ENCODE data around the gene RAET1E.
"Not testable (repeated sequence)": the region's sequence is repeated elsewhere in the genome, so short reads cannot be mapped to it uniquely, and the experiment has no call there.

The RAET1E gene

DNA sequence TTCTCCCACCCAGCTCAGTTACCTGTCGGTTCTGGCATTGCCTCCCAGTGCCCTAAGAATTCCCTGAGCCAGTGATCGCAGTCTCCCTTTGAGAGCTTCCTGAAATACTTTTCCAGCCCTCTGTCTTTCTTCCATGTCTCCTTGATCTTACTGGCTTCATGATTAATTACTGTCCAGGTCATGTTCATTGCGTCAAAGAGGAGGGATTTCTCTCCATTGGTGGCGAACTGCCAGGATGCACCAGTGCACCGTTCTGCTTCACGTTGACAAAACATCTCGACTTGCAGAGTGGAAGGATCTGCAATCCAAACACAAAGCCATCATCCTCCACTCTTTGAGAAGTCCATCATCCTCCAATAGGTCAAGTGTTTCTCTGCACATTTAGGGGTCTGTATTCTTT, 8.6 kb downstream of the RAET1E start:
- no peak for DNase-seq (ENCODE audit: low spot score)

- no peak for DNase-seq (ENCODE audit: low spot score)
Measured at GRCh38 chr6:149888659-149889058, 9.3 kb downstream of the RAET1E start.

GRCh38 chr6:149888093-149888492, 9.8 kb downstream of the RAET1E start:
- no peak for DNase-seq (ENCODE audit: low spot score)

DNA sequence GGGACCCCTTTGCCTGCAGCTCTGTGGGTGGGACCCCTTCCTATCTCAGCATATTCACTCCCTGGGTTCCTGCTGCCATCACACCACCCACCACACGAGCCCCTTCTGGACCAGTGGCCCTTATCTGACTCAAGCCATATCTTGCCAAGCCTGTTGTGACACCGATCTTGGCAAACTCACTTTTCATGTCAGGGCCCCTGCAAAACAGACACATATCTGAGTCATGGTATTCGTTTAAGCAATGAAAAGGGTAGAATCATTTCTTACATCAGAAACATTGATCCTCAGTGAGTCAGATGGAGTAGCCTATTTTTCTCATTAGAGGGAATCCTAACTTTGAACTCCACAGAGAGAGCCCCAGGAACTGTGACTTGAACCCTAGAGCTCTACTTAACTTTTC, 10.6 kb downstream of the RAET1E start:
- DNase-seq (ENCODE audit: low spot score): no peak

- no peak for DNase-seq (ENCODE audit: low spot score)
Measured at GRCh38 chr6:149885888-149886287, 12.0 kb downstream of the RAET1E start.

DNA sequence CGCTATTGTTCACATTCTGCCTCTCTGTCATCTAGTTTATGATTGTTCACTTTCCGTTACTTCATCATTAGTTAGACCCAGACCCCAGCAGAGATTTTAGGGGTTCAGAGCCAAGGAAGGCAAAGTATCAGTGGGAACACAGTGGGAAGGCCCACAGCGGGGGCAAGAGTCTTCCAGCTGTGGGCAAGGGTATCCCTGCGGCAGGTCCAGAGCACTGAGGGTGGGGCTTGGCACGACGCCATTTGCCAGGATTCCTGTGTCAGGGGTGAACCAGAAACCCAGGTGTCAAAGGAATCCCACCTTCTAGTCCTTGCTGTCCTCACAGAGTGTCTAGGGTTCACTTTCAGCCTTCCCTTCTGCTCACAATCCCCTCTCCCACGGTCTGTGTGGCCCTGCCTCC, 13.3 kb downstream of the RAET1E start:
- no peak for DNase-seq (ENCODE audit: low spot score)

DNA sequence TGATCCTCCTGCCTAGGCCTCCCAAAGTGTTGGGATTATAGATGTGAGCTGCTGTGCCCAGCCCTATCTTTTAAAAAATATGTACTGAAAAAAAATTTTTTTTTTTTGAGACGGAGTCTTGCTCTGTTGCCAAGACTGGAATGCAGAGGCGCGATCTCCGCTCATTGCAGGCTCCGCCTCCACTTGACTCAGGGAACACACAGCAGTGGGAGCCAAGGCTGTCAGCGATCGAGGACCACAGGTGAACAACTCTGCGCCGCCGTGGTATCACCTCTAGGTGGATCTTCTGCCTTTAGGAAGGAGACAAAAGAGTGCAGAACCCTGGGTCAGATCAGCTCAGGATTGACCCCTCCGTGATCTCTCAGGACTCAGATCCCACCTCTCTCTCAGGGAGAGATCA, 13.7 kb downstream of the RAET1E start:
- DNase-seq (ENCODE audit: low spot score): no peak

GRCh38 chr6:149881860-149882259, 16.1 kb downstream of the RAET1E start:
- DNase-seq (ENCODE audit: low spot score): no peak

DNA sequence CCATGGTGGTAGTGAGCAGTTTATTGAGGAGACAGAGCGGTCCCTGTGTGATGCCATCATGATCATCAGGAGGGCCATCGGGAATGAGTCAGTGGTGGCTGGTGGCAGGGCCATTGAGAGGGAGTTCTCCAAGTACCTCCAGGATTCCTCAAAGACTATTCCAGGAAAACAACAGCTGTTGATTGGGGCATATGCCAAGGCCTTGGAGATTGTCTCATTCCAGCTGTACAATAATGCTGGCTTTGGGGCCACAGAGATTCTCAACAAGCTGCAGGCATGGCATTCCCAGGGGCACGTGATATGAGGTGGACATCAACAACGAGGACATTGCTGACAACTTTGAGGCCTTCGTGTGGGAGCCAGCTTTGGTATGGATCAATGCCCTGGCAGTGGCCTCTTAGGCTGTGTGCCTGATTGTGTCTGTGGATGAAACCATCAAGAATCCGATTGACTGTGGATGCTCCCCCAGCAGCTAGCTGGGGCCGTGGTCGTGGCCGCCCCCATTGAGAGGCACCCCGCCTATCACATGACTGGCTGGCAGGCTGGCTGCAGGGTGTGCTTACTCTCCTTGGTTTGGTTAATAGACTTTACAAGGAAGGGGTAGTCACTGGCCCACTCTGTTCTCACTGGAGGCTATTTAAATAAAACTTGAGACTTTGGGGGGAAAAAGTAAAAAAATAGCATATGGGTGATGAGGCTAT, 16.7 kb downstream of the RAET1E start:
- no peak for DNase-seq (ENCODE audit: low spot score)

GRCh38 chr6:149877659-149878058, 20.3 kb downstream of the RAET1E start:
- no peak for DNase-seq (ENCODE audit: low spot score)

- no peak for DNase-seq (ENCODE audit: low spot score)
Measured at GRCh38 chr6:149876241-149876933, 21.5 kb downstream of the RAET1E start.

- DNase-seq (ENCODE audit: low spot score): no peak
Measured at GRCh38 chr6:149872233-149872632, 25.7 kb downstream of the RAET1E start.

- DNase-seq (ENCODE audit: low spot score): no peak
Measured at GRCh38 chr6:149871182-149871581, 26.7 kb downstream of the RAET1E start.

DNA sequence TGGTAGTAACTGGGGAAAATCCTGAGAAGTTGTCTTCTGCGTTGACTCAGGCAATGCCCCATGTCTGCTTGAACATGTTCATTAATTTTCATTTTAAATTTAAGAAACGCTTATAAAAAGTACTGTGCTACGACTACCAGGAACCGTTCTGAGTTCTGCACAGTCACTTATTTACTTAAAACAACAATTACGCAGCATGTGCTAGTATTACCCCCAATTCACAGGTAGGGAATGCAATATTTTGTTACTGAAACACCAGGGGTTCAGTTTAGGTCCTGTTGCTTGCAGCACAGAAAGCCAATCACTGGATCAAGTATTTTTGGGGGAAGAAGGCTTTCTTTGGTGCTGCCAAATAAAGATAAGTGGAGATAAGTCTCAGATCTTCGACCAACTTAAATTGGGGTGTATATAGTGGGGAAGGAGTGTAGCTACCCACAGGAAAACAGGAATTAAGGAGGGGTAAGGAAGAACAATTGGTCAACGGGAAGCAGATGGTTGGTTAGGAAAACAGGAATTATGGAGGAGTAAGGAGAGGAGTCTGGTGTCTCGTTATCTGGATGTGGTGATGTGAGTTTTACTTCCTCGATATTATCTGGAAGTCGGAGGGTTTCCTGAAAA, 28.5 kb downstream of the RAET1E start:
- DNase-seq (ENCODE audit: low spot score): no peak

DNA sequence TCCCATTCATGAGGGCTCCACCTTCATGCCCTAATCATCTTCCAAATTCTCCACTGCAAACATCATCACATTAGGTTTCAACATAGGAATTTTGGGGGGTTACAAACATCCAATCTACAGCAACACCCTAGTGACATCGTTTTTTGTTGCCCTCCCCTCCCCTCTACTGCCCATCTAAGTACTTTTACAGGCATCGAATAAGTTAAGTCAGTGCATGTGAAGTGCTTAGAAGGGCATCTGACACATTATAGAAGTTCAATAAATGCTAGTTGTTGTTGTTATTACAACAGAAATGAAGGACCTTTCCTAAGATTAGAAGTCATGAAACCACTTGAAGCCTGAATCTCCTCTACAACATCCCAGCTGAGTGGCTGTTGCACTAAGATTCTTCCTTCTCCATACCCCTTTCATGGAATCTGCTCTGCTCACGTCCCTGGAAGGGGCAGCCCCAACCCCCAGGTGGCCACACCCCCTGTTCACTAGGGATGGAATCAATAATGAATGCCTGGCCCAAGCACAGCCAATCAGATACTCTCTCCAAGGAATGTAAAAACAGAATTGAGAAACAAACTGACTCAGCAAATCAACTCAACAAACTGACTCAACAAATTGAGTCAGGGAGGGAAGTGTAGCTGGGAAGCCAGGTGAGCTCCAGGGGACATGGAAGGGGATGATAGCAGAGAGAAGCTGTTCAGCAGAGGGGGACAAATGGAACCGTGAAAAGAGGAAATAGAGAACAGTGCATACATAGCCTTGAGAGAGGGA, 29.9 kb downstream of the RAET1E start:
- no peak for DNase-seq (ENCODE audit: low spot score)

GRCh38 chr6:149864578-149865535, 33.1 kb downstream of the RAET1E start:
- DNase-seq (ENCODE audit: low spot score): peak; percentile 58

DNA sequence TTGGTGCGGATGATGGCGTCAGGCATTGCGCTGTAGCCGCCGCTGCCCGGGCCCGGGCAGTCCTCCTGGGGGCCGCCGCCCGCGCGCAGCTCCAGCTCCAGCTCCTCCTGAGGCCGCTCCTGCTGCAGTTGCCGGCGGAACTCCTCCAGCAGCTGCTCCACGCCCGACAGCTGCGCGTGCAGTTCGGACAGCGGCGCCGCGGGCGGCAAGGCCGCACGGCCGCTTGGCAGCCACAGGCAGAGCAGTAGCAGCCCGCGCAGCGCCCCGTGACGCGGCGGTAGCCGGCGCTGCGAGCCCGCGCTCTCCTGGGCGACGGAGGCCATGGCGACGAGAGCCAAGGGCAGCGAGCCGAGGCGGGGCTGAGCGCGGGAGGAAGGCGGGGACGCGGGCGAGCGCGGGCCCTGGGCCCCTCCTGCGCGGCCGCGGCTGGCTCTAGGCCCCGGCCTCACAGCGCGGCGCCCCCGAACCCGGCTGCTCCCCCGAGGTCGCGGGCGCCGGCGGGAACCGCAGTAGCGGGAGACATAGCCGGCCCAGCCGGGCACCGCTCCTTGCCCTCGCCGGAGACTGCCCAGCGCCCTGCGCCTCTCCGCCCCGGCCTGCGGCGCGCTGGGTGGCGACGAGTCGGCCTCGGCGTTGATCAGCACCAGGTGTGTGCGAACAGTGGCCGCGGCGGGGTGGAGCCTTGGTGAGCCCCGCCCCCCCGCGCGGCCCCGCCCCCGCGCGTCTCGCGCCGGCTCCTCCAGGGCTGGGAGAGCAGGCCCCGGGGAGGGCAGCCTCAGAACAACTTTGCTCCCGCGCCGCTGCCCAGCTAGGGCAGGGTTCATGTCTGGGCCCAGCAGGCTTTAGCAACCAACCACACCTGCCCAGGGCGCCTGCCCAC, 34.0 kb downstream of the RAET1E start, which contains the start of gene LRP11:
LRP11 (minus strand) TSS at position 662 of the 880 bp plus-strand sequence; CDS start at position 323, 339 bp downstream.
- peak; percentile 83 for DNase-seq (ENCODE audit: low spot score)

GRCh38 chr6:149862922-149863697, 34.8 kb downstream of the RAET1E start:
- DNase-seq (ENCODE audit: low spot score): peak; percentile 33

GRCh38 chr6:149862424-149862738, 35.5 kb downstream of the RAET1E start:
- not testable (repeated sequence) for DNase-seq (ENCODE audit: low spot score)
